ENCODE measurements around the gene BICRAL. TPM values are rescaled to one million over a fixed set of nuclear protein-coding genes. Genes with fewer than 3 reads are reported as not detected.

BICRAL gene
- total and polyA plus RNA-seq, 2 donors from 2014 or later = 2.7 to 20.9 TPM

DNA sequence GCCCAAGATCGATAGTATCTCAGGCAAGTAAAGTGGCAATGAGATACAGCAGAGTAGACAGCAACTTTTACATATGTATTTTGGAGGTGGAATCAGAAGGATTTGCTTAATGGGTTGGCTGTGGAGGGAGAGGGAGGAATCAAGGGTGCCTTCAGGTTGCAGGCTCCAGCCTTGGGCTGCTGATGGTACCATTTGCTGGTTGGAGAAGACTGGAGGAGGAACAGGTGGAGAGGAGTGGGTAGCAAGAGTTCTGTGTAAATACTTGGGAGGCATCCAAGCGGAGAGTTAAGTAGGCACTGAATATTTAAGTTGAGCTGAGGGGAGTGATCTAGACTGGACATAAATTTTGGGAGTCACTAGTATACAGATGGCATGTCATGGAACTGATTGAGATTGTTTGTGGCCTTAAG, 5.2 kb downstream of the BICRAL start:
- Histone ChIP-seq H3K4me1 (ENCODE audit: control insufficient read depth in 2 of 3, insufficient read depth in 2 of 3, low read depth in 1 of 3, low read length in 3 of 3) (peaks cover 4 to 23% (median 15%) of the 10 kb centered on the region in 3 donors), H3K4me3 (ENCODE audit: low read length in 3 of 3) (peak overlapping the region in 1 of 3 donors; percentile 26), H3K9ac (ENCODE audit: low read length in 3 of 3) (peak overlapping the region in 1 of 3 donors; percentile 37), H3K27ac (ENCODE audit: low read depth in 2 of 2, low read length in 2 of 2) (peak overlapping the region in 1 of 2 donors; percentile 42), H3K36me3 (ENCODE audit: control insufficient read depth in 2 of 3, insufficient read depth in 3 of 3, low read length in 3 of 3) (no peaks in the 10 kb centered on the region), H3K27me3 (ENCODE audit: control insufficient read depth, insufficient read depth, low read length) (no peaks in the 10 kb centered on the region), H3K9me3 (ENCODE audit: control insufficient read depth in 2 of 3, insufficient read depth in 1 of 3, low read length in 3 of 3) (no peaks in the 10 kb centered on the region)
- intact Hi-C loops (cut with DNase I) = no loop called here
- TF ChIP-seq CTCF (IDR thresholded peaks at IDR 0.05; ENCODE audit: borderline replicate concordance, extremely low read depth, insufficient read depth) = no peak
- DNase-seq (peak in 3 of 5 donors; percentile 44 to 90 (median 87)), FAIRE-seq (no peak)

- Histone ChIP-seq H3K27me3 (ENCODE audit: control insufficient read depth, insufficient read depth, low read length) (no peaks in the 10 kb centered on the region), H3K4me1 (ENCODE audit: control insufficient read depth in 2 of 3, insufficient read depth in 2 of 3, low read depth in 1 of 3, low read length in 3 of 3) (peaks cover 4 to 23% (median 15%) of the 10 kb centered on the region in 3 donors), H3K9me3 (ENCODE audit: control insufficient read depth in 2 of 3, insufficient read depth in 1 of 3, low read length in 3 of 3) (no peaks in the 10 kb centered on the region), H3K27ac (ENCODE audit: low read depth in 2 of 2, low read length in 2 of 2) (no peak overlapping the region), H3K9ac (ENCODE audit: low read length in 3 of 3) (no peak overlapping the region), H3K4me3 (ENCODE audit: low read length in 3 of 3) (no peak overlapping the region), H3K36me3 (ENCODE audit: control insufficient read depth in 2 of 3, insufficient read depth in 3 of 3, low read length in 3 of 3) (no peaks in the 10 kb centered on the region)
- DNase-seq (no peak), FAIRE-seq (no peak)
- TF ChIP-seq CTCF (IDR thresholded peaks at IDR 0.05; ENCODE audit: borderline replicate concordance, extremely low read depth, insufficient read depth) = no peak
- intact Hi-C loops (cut with DNase I) = no loop called here
Measured at GRCh38 chr6:42788671-42789070, 6.8 kb downstream of the BICRAL start.

DNA sequence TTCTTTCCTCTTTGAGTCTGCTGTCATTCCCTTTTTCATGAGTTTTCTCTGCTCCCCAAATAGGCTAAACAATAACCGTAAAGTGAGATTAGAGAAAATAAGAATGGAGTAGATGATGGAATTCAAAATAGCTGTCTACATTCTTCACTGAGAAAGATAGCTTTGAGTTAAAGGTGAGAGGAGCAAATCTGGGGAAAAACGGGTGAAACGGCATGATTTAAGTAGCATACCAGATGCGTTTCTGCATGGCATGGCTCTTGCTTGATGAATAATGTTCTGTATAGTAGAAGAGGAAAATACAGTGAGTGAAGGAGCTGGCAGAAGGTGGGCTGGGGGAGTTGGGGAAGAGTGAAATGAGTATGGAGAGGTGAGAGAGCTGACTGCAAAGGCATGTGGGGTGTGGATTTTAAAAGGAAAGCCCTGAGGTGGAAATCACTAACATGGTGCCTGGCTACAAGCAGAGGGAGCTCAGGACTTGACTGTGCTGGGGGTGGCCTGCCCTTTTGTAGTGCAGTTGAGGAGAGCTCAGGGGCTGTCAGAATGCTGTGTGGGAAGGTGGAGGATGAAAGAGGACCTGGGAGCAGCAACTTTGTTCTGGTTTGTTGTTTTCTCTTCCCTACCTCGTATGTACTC, 8.8 kb downstream of the BICRAL start:
- H3K4me1 ChIP-seq (ENCODE audit: control insufficient read depth in 2 of 3, insufficient read depth in 2 of 3, low read depth in 1 of 3, low read length in 3 of 3) = peaks cover 4 to 23% (median 15%) of the 10 kb centered on the region in 3 donors
- peak in 1 of 5 donors; percentile 29 for DNase-seq
- no peak for FAIRE-seq
- H3K9me3 ChIP-seq (ENCODE audit: control insufficient read depth in 2 of 3, insufficient read depth in 1 of 3, low read length in 3 of 3) = no peaks in the 10 kb centered on the region
- intact Hi-C loops (cut with DNase I) = no loop called here
- no peaks in the 10 kb centered on the region for H3K27me3 ChIP-seq (ENCODE audit: control insufficient read depth, insufficient read depth, low read length)
- no peak overlapping the region for H3K9ac ChIP-seq (ENCODE audit: low read length in 3 of 3)
- H3K27ac ChIP-seq (ENCODE audit: low read depth in 2 of 2, low read length in 2 of 2) = peak overlapping the region in 1 of 2 donors; percentile 66
- no peaks in the 10 kb centered on the region for H3K36me3 ChIP-seq (ENCODE audit: control insufficient read depth in 2 of 3, insufficient read depth in 3 of 3, low read length in 3 of 3)
- H3K4me3 ChIP-seq (ENCODE audit: low read length in 3 of 3) = no peak overlapping the region
- no peak for TF ChIP-seq CTCF (IDR thresholded peaks at IDR 0.05; ENCODE audit: borderline replicate concordance, extremely low read depth, insufficient read depth)

All from kidney (tissue), 14 donors.